ENCODE data around the gene SENP5.

GRCh38 chr3:196889844-196890708, 22.4 kb downstream of the SENP5 start:
- TF ChIP-seq MAX (IDR thresholded peaks at IDR 0.05) (no peak), CTCF (IDR thresholded peaks at IDR 0.05 in 2 of 3, conservative IDR thresholded peaks at IDR 0.05 in 1 of 3; ENCODE audit: borderline replicate concordance in 1 of 3, insufficient read depth in 1 of 3, low read depth in 2 of 3, low read length in 2 of 3) (no peak), POLR2AphosphoS5 (IDR thresholded peaks at IDR 0.05; ENCODE audit: low read depth, low read length) (no peak), SRF (IDR thresholded peaks at IDR 0.05; ENCODE audit: low read depth) (no peak), EZH2 (IDR thresholded peaks at IDR 0.05) (no peak), YY1 (IDR thresholded peaks at IDR 0.05; ENCODE audit: extremely low read depth, insufficient replicate concordance, low read depth, low read length) (no peak), EZH2phosphoT487 (IDR thresholded peaks at IDR 0.05; ENCODE audit: borderline replicate concordance) (no peak), POLR2A (IDR thresholded peaks at IDR 0.05; ENCODE audit: borderline replicate concordance, extremely low read depth, insufficient read depth, insufficient read length) (no peak), TCF7L2 (IDR thresholded peaks at IDR 0.05; ENCODE audit: borderline replicate concordance, extremely low read depth, insufficient read depth, insufficient read length) (no peak)

Measured in HCT116 (cell line).